Measurements from ENCODE around the gene PAPSS1.
A peak's percentile ranks its signal among the peaks of the same experiment; 100 is the strongest.
"Not testable (repeated sequence)": the region's sequence is repeated elsewhere in the genome, so short reads cannot be mapped to it uniquely, and the experiment has no call there.

The PAPSS1 gene

GRCh38 chr4:107725281-107725859 lies 5.3 kb upstream of the PAPSS1 start:
- no peak for DNase-seq

DNA sequence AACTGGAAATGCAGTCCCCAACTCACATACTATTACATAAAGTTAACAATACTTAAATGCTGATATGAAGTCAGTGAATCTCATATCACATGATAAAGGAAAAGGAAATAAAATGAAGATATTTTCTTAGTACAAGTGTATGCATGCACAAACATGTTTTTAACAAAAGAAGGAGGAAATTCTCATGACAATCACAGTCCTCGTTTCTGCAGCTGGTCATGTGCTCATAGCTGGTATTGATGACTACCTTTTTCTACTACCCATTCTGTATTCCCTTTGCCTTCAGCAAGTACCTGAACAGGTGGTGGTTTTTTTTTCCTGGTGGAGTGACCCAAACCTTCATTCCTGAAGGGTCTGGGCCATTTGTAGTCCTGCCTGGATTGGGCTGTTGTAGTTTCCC lies 3.3 kb upstream of the PAPSS1 start:
- not testable (repeated sequence) for DNase-seq

GRCh38 chr4:107721436-107722100 lies 1.5 kb upstream of the PAPSS1 start:
- no peak for DNase-seq

DNA sequence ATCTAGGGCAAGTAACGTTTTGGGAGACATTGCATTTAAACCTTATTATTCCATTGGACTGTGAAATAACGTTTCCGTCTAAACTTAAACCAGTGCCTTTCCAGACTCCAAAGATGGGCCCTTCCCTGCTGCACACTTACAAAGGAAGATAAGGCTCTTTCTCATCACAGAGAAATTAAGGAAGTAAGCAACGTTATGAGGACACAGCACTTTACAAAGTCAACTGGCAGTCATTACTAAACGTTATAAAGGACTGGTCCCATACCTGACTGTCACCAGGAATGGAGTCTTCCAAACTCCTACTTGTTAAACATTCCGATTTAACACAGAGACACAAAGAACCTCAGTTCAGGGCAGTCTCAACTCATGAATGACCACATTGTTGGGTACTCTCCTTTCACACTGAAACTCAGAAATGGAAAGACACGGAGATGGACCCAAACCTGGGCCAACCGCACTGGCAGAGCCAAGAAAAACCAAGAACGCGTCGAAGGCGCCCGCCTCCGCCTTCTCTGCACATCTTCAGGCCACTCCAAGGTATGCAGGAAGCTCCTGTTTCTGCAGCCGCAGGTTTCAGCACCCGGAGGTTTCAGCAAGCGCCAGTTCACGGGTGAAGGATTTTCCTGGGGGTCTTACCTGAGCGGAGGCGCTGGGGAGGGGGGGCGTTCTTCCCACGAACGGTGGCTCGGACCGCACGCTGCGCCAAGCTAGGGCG lies 670 bp downstream of the PAPSS1 start:
- peak; percentile 69 for DNase-seq

GRCh38 chr4:107718351-107718965 lies 1.6 kb downstream of the PAPSS1 start:
- no peak for DNase-seq

DNA sequence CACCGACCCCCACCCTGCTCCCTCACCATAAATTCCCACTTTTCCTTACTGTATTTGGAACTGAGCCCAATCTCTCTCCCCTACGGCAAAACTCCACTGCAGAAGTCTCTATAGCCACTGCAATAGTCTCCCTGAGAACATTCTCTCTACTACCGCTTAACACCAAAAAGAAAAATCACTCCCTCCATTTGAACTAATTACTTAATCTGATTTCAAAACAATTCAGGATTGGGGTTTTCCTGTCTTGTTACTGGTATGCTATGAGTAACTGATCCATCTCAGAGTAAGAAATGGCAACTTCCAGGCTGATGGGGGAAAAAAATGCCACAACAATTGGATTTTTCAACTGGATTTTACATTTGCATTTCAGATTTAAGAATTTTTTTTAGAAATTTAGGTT lies 5.8 kb downstream of the PAPSS1 start:
- no peak for DNase-seq

GRCh38 chr4:107712236-107712635 lies 7.8 kb downstream of the PAPSS1 start:
- DNase-seq: peak; percentile 64

DNA sequence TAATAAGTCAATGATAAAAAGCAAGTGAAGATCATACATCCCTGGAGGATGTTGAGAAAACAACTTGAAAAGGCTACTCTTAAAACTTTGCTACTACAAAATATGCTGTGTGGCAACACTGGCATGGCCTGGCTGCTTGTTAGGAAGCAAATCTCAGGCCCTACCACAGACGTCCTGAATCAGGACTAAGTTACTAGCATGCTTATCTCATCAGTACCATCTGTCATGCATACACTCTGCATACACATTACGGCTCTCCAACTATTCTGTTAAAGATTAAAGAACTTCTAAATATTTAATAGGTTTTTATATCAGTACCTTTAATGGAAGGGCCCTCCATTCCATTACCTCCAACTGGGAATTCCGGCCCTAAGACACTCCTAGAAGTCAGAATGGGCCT lies 8.2 kb downstream of the PAPSS1 start:
- peak; percentile 64 for DNase-seq

DNA sequence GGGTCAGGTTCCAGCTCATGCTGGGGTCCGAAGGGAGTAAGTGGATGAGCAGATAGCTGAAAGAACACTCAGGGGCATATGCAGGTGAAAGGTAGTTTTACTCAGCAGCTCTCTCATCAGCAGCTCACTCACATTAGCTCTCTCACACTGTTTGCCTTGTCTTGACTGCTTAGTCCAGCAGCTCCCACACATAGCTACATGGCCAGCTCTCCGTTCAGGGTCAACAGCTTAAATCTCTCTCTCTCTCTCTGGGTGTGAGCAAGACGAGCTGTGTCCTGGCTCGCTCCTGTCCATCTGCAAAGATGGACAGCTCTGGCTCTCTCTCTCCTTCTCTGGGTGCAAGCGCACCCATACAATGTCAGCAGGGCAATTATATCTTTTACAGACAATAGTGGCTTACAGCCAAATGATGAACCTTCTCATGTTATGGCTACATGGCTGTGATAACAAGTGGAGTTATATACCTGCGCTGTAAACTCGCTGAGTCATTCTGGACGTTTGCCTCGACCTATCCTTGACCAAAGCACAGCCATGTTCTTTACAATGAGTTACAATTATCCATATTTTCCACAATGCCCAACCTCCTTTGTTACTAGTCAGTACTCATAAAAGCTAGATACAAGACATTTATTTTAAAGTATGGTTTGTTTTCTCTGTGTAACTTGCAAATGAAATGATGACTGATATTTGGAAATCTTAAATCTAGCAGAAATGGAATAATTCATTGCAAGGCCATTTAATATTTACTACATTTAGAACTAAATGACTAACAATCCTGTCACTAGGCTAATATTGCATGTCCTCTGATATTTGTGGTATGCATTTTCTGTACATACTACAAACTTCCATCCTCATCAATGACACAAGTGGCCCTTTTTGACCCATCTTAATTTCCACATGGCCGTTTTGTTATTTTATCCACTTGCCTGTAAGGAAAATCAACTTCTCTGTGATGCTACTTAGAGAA lies 9.3 kb downstream of the PAPSS1 start:
- DNase-seq: peak; percentile 13

DNA sequence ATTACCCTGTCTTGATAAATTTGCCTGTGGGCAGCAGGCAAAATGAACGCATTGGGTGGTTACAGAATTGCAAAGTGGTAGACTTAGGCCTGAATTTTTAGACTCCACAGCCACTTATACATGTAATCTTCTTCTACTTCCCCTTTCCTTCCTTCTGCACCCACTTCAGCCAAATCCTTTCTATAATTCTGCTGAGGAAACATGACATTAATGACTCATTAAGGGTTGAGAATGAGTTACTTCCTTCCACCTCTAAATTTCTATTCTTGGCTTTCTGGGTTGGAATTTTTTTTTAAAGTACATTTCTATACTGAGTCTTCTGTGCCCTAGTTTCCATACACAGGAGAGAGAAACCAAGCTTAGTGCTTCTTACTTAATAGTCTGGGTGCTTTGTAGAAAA lies 10.1 kb downstream of the PAPSS1 start:
- DNase-seq: no peak

DNA sequence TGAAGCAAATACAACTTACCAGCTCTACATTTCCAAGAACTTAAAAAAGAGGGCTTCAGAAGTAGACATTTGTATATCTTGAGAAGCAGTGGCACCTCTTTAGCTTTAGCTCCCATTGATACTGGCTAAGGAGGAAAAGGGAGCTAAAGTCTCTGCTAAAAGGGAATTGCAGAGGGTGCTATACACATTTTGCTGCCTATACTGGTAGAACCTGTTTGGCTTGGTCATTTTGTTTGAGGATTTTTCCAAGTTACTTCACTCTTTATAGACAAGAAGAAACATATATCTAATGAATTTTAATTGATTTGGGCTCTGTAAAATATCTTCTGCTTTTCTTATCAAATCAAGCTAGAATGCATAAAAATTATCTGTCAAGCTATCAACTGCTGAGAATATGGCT lies 11.8 kb downstream of the PAPSS1 start:
- DNase-seq: no peak

DNA sequence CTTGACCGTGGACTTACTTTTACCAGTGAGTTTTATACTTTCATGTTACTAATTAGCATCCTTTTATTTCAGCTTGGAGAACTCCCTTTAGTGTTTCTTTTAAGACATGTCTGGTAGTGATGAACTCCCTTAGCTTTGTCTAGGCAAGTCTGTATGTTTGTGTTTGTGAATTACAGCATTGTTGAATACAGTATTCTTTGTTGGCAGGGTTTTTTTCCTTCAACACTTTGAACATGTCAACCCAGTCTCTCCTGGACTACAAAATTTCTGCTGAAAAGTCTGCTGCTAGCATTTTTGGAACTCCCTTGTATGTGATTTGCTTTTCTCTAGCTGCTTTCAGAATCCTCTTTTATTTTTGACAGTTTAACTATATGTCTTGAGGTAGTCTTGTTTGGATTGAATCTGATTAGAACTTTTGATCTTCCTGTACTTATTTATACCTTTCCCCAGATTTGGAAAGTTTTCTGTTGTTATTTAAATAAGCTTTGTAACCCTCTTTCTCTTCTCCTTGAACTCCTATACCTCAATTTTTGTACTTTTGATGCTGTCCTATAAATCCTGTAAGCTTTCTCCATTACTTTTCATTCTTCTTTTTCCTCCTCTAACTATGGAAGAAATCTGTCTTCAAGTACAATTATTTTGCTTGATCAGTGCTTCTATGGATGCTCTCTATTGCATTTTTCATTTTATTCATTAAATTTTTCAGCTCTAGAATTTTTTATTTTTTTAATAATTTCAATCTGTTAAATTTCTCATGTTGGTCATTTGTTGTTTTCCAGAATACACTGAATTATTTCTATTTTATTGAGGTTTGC lies 14.1 kb downstream of the PAPSS1 start:
- no peak for DNase-seq

GRCh38 chr4:107701565-107701964 lies 18.5 kb downstream of the PAPSS1 start:
- no peak for DNase-seq

DNA sequence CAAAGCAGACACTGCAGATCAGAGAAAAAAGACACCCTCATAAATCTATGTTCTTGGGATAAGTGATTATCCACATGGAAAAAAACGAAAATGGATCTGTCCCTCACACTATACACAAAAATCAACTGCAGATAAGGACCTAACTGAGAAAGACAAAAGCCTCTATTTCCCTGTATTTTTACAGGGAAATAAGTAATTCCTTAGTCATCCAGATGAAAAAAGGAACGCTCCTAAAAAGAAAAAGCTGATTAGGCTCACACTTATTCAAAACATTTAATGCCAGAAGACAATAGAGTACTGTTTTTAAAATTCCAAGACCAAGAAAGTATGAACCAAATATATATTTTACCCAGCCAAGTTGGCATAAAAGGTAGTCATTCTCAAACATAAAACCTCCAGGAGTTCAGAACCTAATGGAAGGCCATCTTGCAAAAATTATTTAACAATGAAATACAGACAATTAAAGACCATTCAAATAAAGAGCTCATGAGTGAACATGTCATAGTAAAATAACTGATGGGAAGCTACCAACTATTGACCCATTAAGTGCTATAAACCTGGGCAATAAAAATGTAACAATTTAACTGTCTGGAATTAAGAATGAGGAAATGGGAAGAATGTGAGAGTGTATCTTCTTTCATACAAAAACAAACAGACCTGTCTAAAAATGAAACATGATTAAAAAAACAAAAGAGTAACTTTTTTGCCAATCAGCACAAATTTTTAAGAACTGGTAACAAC lies 20.4 kb downstream of the PAPSS1 start:
- no peak for DNase-seq

DNA sequence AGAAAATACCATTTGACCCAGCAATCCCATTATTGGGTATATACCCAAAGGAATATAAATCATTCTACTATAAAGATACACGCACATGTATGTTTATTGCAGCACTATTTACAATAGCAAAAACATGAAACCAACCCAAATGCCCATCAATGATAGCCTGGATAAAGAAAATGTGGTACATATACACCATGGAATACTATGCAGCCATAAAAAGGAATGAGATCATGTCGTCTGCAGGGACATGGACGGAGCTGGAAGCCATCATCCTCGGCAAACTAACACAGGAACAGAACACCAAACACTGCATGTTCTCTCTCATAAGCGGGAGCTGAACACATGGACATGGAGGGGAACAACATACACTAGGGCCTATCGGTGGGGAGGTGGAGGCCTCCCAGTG lies 23.8 kb downstream of the PAPSS1 start:
- not testable (repeated sequence) for DNase-seq

DNA sequence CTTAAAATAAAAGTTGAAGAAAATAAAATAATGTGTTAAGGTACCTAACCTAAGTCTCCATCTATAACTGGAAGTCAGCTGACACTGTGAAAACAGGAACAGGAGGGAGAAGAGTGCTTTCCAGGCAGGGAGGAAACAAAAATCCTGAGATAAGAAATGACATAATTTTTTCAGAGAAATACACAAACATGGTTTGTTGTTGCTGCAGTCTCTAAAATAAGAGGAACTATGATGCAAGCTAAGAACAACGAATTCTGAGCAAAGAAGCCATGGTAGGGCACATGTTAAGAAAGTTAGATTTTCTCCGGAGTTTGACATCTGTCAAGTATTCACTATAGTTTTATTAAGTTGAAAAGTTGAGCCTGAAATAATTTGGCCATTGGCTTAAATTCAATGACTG lies 26.9 kb downstream of the PAPSS1 start:
- DNase-seq: no peak

GRCh38 chr4:107692202-107692601 lies 27.8 kb downstream of the PAPSS1 start:
- no peak for DNase-seq

DNA sequence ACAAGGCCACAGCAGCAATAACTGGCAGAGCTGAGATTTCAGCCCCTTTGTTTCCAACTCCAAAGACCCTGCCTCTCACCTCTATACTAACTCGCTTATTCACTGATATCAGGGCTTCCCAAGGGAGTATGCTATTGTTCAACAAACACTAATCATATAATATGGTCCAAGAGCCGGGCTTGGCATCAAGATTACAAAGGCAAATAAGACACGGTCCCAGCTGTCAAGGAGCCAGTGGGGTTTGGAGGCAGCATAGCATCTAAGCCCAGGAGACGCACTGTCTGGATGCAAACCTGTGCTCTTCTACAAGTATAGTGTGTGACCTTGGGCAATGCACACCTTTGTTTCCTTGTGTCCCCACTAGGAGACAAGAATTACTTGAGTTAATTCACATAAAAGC lies 28.7 kb downstream of the PAPSS1 start:
- DNase-seq: no peak

- peak; percentile 90 for DNase-seq
Measured at GRCh38 chr4:107689912-107690587, 30.0 kb downstream of the PAPSS1 start.

GRCh38 chr4:107688421-107688820 lies 31.6 kb downstream of the PAPSS1 start:
- DNase-seq: no peak

Data from kidney glomerular epithelial cell (primary cell).